Caco-2 (cell line): ENCODE data around the gene ETV6. TPM values are rescaled to one million over a fixed set of nuclear protein-coding genes. Genes with fewer than 3 reads are reported as not detected.

Source experiments
- BruUV-seq: library from RNA; stranded (reverse); fragments of 400-500 nt; replicated peaks from 2 replicates; lab custom pipeline; 2021; lab: Mats Ljungman, UMichigan
- CTCF ChIA-PET: fragments of 300-600 bp; sonication (Branson Sonifier 250); formaldehyde crosslinking; loops from one replicate; lab custom pipeline; 2022; ENCODE audit warnings: antibody characterized with exemption; lab: Charles Lee
- POLR2A ChIA-PET: fragments of 300-600 bp; sonication (Branson Sonifier 250); formaldehyde crosslinking; loops from one replicate; lab custom pipeline; 2022; ENCODE audit warnings: antibody characterized with exemption; lab: Charles Lee
- DNase-seq, 2 experiments: peaks; one replicate each; pipeline versions ENCODE4 v3.0.0 to v3.0.0-alpha.2; 2020 to 2022
- H3K27me3 ChIP-seq: replicated peaks from 2 replicates; pipeline ENCODE4 v1.6.0; 2011; ENCODE audit warnings: low read length; ENCODE audit not compliant: control insufficient read depth, insufficient read depth
- H3K36me3 ChIP-seq: 2 replicates; pipeline ENCODE4 v1.5.1; 2011; ENCODE audit warnings: low read length; ENCODE audit not compliant: control insufficient read depth, insufficient read depth
- H3K4me1 ChIP-seq: fragments of 250-450 bp; sonication (Bioruptor Pico); 2 replicates; pipeline ENCODE4 v1.5.1; 2020; ENCODE audit warnings: mild to moderate bottlenecking
- H3K4me3 ChIP-seq: 2 replicates; pipeline ENCODE4 v1.5.1; 2011; ENCODE audit warnings: low read depth, mild to moderate bottlenecking, control low read depth, low read length
- H3K9me3 ChIP-seq: fragments of 250-450 bp; sonication (Bioruptor Pico); 2 replicates; pipeline ENCODE4 v1.5.1; 2020; ENCODE audit warnings: mild to moderate bottlenecking, moderate library complexity
- H3K27ac Mint-ChIP-seq: one replicate; pipeline ENCODE4 v1.8.0; 2022; ENCODE audit warnings: mixed read lengths; ENCODE audit not compliant: unreplicated experiment
- H3K27me3 Mint-ChIP-seq: one replicate; pipeline ENCODE4 v1.8.0; 2022; ENCODE audit warnings: mixed read lengths; ENCODE audit not compliant: insufficient read depth, unreplicated experiment
- H3K36me3 Mint-ChIP-seq: one replicate; pipeline ENCODE4 v1.8.0; 2022; ENCODE audit warnings: mild to moderate bottlenecking, mixed read lengths; ENCODE audit not compliant: insufficient read depth, unreplicated experiment
- H3K4me1 Mint-ChIP-seq: one replicate; pipeline ENCODE4 v1.8.0; 2022; ENCODE audit warnings: low read depth, mixed read lengths; ENCODE audit not compliant: unreplicated experiment
- H3K4me3 Mint-ChIP-seq: one replicate; pipeline ENCODE4 v1.8.0; 2022; ENCODE audit warnings: mild to moderate bottlenecking, moderate library complexity, mixed read lengths; ENCODE audit not compliant: unreplicated experiment
- H3K9me3 Mint-ChIP-seq: one replicate; pipeline ENCODE4 v1.8.0; 2022; ENCODE audit warnings: mixed read lengths; ENCODE audit not compliant: unreplicated experiment
- CTCF ChIP-seq, 2 experiments: fragments of 200-600 bp in 1 of 2; IDR thresholded peaks; 1 replicate in 1 of 2; 2 replicates in 1 of 2; pipeline versions ENCODE4 v1.5.1 to v1.8.0; 2011 to 2022; ENCODE audit warnings: antibody characterized with exemption in 1 of 2, control low read depth in 1 of 2, inconsistent platforms in 1 of 2, low read depth in 1 of 2, low read length in 1 of 2, mild to moderate bottlenecking in 1 of 2, moderate library complexity in 1 of 2; ENCODE audit not compliant: insufficient read depth in 1 of 2, severe bottlenecking in 1 of 2, unreplicated experiment in 1 of 2
- intact Hi-C: fragments of 100-400 bp; cut with micrococcal nuclease; formaldehyde crosslinking; loops from one replicate; pipeline ENCODE4 v1.10.0; 2022; ENCODE audit not compliant: unreplicated experiment
- total RNA-seq: library from RNA; stranded (reverse); gene quantifications from 2 replicates; pipeline ENCODE4 v1.2.3, GENCODE V29; 2022

The ETV6 gene
- total RNA-seq, 1 experiment from 2014 or later: 15.6 TPM

- H3K9me3 Mint-ChIP-seq: no peaks in the 10 kb centered on the region
- CTCF ChIA-PET: no interaction called here
These were observed 72.6 kb downstream of the ETV6 start for GRCh38 chr12:11722071-11722470.

GRCh38 chr12:11722578-11723138 is 73.2 kb downstream of the ETV6 start:
- H3K27me3 Mint-ChIP-seq: no peaks in the 10 kb centered on the region
- no peak overlapping the region for H3K4me3 Mint-ChIP-seq
- ChIA-PET POLR2A (no interaction called here), CTCF (no interaction called here)
- no peaks in the 10 kb centered on the region for H3K27me3 ChIP-seq
- BruUV-seq: no TSS peak
- no peaks in the 10 kb centered on the region for H3K36me3 Mint-ChIP-seq
- intact Hi-C loops: no loop called here
- peaks cover 8% of the 10 kb centered on the region; the same call in 1 of the 2 replicates for H3K4me1 ChIP-seq
- no peak for DNase-seq
- H3K9me3 ChIP-seq: no peaks in the 10 kb centered on the region
- H3K27ac Mint-ChIP-seq: no peak overlapping the region
- TF ChIP-seq CTCF (IDR thresholded peaks at IDR 0.05; ENCODE audit: insufficient read depth in 1 of 2, low read depth in 1 of 2, low read length in 1 of 2, severe bottlenecking in 1 of 2, unreplicated experiment in 1 of 2): no peak
- no peak overlapping the region for H3K4me3 ChIP-seq
- H3K36me3 ChIP-seq: no peaks in the 10 kb centered on the region; the same call in 1 of the 2 replicates
- peaks cover 4% of the 10 kb centered on the region for H3K4me1 Mint-ChIP-seq
- no peaks in the 10 kb centered on the region for H3K9me3 Mint-ChIP-seq

More at GRCh38 chr12:11722071-11722470, 72.6 kb downstream of the ETV6 start:
- no peak overlapping the region for H3K4me3 ChIP-seq
- TF ChIP-seq CTCF (IDR thresholded peaks at IDR 0.05; ENCODE audit: insufficient read depth in 1 of 2, low read depth in 1 of 2, low read length in 1 of 2, severe bottlenecking in 1 of 2, unreplicated experiment in 1 of 2): no peak
- Mint-ChIP-seq H3K4me3 (no peak overlapping the region), H3K36me3 (no peaks in the 10 kb centered on the region), H3K27ac (no peak overlapping the region), H3K4me1 (peaks cover 4% of the 10 kb centered on the region), H3K27me3 (no peaks in the 10 kb centered on the region)
- H3K27me3 ChIP-seq: no peaks in the 10 kb centered on the region
- H3K9me3 ChIP-seq: no peaks in the 10 kb centered on the region
- no peak for DNase-seq
- no TSS peak for BruUV-seq
- peaks cover 9% of the 10 kb centered on the region; the same call in 1 of the 2 replicates for H3K4me1 ChIP-seq
- intact Hi-C loops: no loop called here
- no peaks in the 10 kb centered on the region; the same call in 1 of the 2 replicates for H3K36me3 ChIP-seq
- POLR2A ChIA-PET: no interaction called here

DNA sequence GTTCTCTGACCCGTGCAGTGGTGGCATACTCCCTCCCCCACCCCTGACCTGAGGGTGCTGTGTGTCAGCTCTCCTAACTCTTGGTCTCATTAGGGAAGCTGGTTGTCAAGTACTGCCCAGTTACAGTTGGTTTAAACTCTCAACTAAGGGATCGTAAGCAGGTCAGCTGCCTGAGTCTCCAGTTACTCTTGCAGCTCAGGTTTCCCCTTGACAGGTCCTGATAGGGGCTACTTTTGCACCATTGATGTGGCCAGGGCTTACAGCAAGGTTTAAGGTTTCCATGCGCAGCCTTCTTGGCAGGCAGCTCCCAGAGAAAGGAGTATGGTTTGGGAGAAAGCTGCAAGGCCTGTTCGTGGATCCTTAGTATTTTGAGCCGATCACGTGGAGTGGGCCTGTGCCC is 74.5 kb downstream of the ETV6 start:
- no peak for TF ChIP-seq CTCF (IDR thresholded peaks at IDR 0.05; ENCODE audit: insufficient read depth in 1 of 2, low read depth in 1 of 2, low read length in 1 of 2, severe bottlenecking in 1 of 2, unreplicated experiment in 1 of 2)
- no peaks in the 10 kb centered on the region for H3K36me3 Mint-ChIP-seq
- Histone ChIP-seq H3K4me3 (no peak overlapping the region), H3K27me3 (no peaks in the 10 kb centered on the region), H3K36me3 (no peaks in the 10 kb centered on the region; the same call in 1 of the 2 replicates), H3K4me1 (peaks cover 6% of the 10 kb centered on the region), H3K9me3 (no peaks in the 10 kb centered on the region)
- CTCF ChIA-PET: no interaction called here
- H3K4me3 Mint-ChIP-seq: no peak overlapping the region
- H3K27ac Mint-ChIP-seq: no peak overlapping the region
- no peaks in the 10 kb centered on the region for H3K27me3 Mint-ChIP-seq
- H3K9me3 Mint-ChIP-seq: no peaks in the 10 kb centered on the region
- DNase-seq: no peak
- intact Hi-C loops: no loop called here
- no TSS peak for BruUV-seq
- POLR2A ChIA-PET: no interaction called here
- peaks cover 4% of the 10 kb centered on the region for H3K4me1 Mint-ChIP-seq
